Right lobe of liver (tissue), 6 donors: ENCODE data around the gene HOXD3. TPM values are rescaled to one million over a fixed set of nuclear protein-coding genes. Genes with fewer than 3 reads are reported as not detected.

Experiments
- ATAC-seq, 4 donors: fragments of 200-7000 bp; cut with Tn5 transposase; one replicate each; pipeline ENCODE4 v1.9.1; 2020; ENCODE audit warnings: mild to moderate bottlenecking in 4 of 4, moderate library complexity in 4 of 4
- DNase-seq, 3 donors: peaks; one replicate each; pipeline ENCODE4 v3.0.0-alpha.2; 2020
- H3K27ac ChIP-seq, 3 donors: fragments of 200-600 bp; one replicate each; pipeline ENCODE4 v1.8.0; 2022
- H3K27me3 ChIP-seq, 2 donors: fragments of 200-600 bp; one replicate each; pipeline ENCODE4 v1.8.0; 2022
- H3K36me3 ChIP-seq, 4 donors: fragments of 200-600 bp; sonication (generic) in 1 of 4; one replicate each; pipeline versions ENCODE4 v1.5.1 to v1.8.0; 2017 to 2022; ENCODE audit warnings: control low read depth in 1 of 4
- H3K4me1 ChIP-seq, 4 donors: fragments of 200-600 bp; sonication (generic) in 1 of 4; one replicate each; pipeline versions ENCODE4 v1.5.1 to v1.8.0; 2017 to 2022; ENCODE audit warnings: control low read depth in 1 of 4
- H3K4me3 ChIP-seq, 3 donors: fragments of 200-600 bp; one replicate each; pipeline ENCODE4 v1.8.0; 2022
- H3K9me3 ChIP-seq, 4 donors: fragments of 200-600 bp; sonication (generic) in 1 of 4; one replicate each; pipeline versions ENCODE4 v1.5.1 to v1.8.0; 2017 to 2022; ENCODE audit warnings: control low read depth in 1 of 4
- POLR2A ChIP-seq: fragments of 450-650 bp; IDR thresholded peaks from one replicate; pipeline ENCODE4 v1.6.1; 2017; ENCODE audit warnings: antibody characterized with exemption, mild to moderate bottlenecking
- WGBS: methylation state at CpG from one replicate; pipeline ENCODE4 v1.1.6; 2018; ENCODE audit warnings: low coverage, low lambda C conversion rate; ENCODE audit not compliant: insufficient coverage; ENCODE audit errors: missing lambda C conversion rate; 5-methylcytosine and 5-hydroxymethylcytosine counted together
- intact Hi-C, 2 donors: fragments of 100-400 bp; cut with DNase I; formaldehyde crosslinking; loops; one replicate each; pipeline versions ENCODE4 v1.11.2 to v1.14.1; 2022
- total RNA-seq, 6 experiments: library from RNA; depleted of rRNA in 2 of 6; stranded (reverse); fragments of >200 nt in 2 of 6; fragmentation: NEBNext Ultra II Directional in 3 of 6; extraction: Animal tissue kit (Norgen Biotek cat#: 25700) in 3 of 6; gene quantifications; one replicate each; pipeline versions ENCODE4 v1.1.0 to v1.2.4, GENCODE V29; 2016 to 2023
- TF ChIP-seq, protein P1 (sequence below), 4 donors: fragments of 200-600 bp in 3 of 4; fragments of 450-650 bp in 1 of 4; IDR thresholded peaks; one replicate each; pipeline versions ENCODE4 v1.5.1 to v1.8.0; 2016 to 2022; ENCODE audit warnings: antibody characterized with exemption in 4 of 4, mild to moderate bottlenecking in 2 of 4
- donor health status: DM: no; HTN: yes; CAD: no.
- donor health status: DM: no; HTN: no; CAD: no.
- donor health status: DM: no; HTN: no; CAD: no.
- donor health status: DM: no; HTN: yes; CAD: no.
- donor health status: DM: no; HTN: yes; CAD: no.

HOXD3 gene
- total RNA-seq, 6 experiments from 2014 or later: not detected

- DNase-seq (no peak), ATAC-seq (no peak)
- Histone ChIP-seq H3K9me3 (no peaks in the 10 kb centered on the region), H3K4me1 (no peaks in the 10 kb centered on the region), H3K27ac (no peak overlapping the region), H3K27me3 (peaks cover 0 to 48% of the 10 kb centered on the region in 2 donors), H3K36me3 (no peaks in the 10 kb centered on the region), H3K4me3 (no peak overlapping the region)
- intact Hi-C loops: loop anchor here (10.0 kb wide), 3 partner anchors 308 to 488 kb away; no protein-coding TSS in a partner anchor
- no peak for TF ChIP-seq POLR2A
- TF ChIP-seq, protein P1, sequence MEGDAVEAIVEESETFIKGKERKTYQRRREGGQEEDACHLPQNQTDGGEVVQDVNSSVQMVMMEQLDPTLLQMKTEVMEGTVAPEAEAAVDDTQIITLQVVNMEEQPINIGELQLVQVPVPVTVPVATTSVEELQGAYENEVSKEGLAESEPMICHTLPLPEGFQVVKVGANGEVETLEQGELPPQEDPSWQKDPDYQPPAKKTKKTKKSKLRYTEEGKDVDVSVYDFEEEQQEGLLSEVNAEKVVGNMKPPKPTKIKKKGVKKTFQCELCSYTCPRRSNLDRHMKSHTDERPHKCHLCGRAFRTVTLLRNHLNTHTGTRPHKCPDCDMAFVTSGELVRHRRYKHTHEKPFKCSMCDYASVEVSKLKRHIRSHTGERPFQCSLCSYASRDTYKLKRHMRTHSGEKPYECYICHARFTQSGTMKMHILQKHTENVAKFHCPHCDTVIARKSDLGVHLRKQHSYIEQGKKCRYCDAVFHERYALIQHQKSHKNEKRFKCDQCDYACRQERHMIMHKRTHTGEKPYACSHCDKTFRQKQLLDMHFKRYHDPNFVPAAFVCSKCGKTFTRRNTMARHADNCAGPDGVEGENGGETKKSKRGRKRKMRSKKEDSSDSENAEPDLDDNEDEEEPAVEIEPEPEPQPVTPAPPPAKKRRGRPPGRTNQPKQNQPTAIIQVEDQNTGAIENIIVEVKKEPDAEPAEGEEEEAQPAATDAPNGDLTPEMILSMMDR (IDR thresholded peaks at IDR 0.05): no peak
Observed at GRCh38 chr2:176146645-176147044, 10.5 kb upstream of the HOXD3 start.

DNA sequence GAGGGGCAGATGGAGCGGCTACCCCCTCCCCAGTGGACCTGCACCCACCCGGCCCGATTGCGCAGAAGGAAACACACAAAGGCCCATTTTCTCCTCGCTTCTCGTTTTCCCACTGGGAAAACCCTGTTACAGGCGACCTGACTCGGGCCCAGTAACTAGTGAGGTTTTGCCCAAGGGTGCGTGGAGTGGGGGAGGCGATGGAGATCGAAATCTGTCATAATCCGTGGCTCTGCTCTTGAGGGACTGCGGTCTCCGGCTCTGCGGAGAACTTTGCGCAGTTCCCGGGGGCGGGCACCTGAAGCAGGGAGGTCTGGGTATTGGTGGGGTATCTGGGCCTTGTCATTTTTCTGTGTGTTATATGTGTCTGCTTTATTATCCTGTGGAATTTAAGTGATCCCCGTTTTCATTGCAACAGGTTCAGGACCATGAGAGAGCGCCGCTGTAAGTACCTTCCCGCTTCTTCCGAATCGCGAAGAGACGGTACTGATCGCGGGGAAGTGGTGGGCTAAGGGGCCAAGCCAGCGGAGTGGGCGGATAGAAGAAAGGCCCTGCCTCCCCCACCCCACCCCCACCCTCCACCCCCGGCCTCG, 9.8 kb upstream of the HOXD3 start:
- no peak overlapping the region for H3K27ac ChIP-seq
- H3K4me1 ChIP-seq: no peaks in the 10 kb centered on the region
- WGBS: 10% methylated on average over 8 of the region's 32 CpGs
- H3K9me3 ChIP-seq: no peaks in the 10 kb centered on the region
- H3K27me3 ChIP-seq: peaks cover 0 to 51% of the 10 kb centered on the region in 2 donors
- no peak for DNase-seq
- no peaks in the 10 kb centered on the region for H3K36me3 ChIP-seq
- TF ChIP-seq, protein P1 (IDR thresholded peaks at IDR 0.05): no peak
- TF ChIP-seq POLR2A: no peak
- intact Hi-C loops: loop anchor here (10.0 kb wide), 3 partner anchors 307 to 487 kb away; no protein-coding TSS in a partner anchor
- ATAC-seq: no peak
- H3K4me3 ChIP-seq: no peak overlapping the region

GRCh38 chr2:176147800-176148496, 9.2 kb upstream of the HOXD3 start:
- 5% methylated on average over 19 of the region's 31 CpGs for WGBS
- H3K27me3 ChIP-seq: peaks cover 0 to 57% of the 10 kb centered on the region in 2 donors

GRCh38 chr2:176148751-176149421, 8.2 kb upstream of the HOXD3 start:
- WGBS: 18% methylated on average over 9 of the region's 11 CpGs
- Histone ChIP-seq H3K36me3 (no peaks in the 10 kb centered on the region), H3K4me1 (no peaks in the 10 kb centered on the region), H3K9me3 (no peaks in the 10 kb centered on the region), H3K4me3 (no peak overlapping the region), H3K27ac (no peak overlapping the region), H3K27me3 (peaks cover 0 to 67% of the 10 kb centered on the region in 2 donors)
- intact Hi-C loops: loop anchor here (10.0 kb wide), 3 partner anchors 306 to 486 kb away; no protein-coding TSS in a partner anchor
- DNase-seq: no peak
- TF ChIP-seq, protein P1 (IDR thresholded peaks at IDR 0.05): no peak
- no peak for TF ChIP-seq POLR2A
- ATAC-seq: no peak

More at GRCh38 chr2:176147800-176148496, 9.2 kb upstream of the HOXD3 start:
- TF ChIP-seq POLR2A: no peak
- TF ChIP-seq, protein P1 (IDR thresholded peaks at IDR 0.05): no peak
- no peak for ATAC-seq
- Histone ChIP-seq H3K4me1 (no peaks in the 10 kb centered on the region), H3K36me3 (no peaks in the 10 kb centered on the region), H3K27ac (no peak overlapping the region), H3K9me3 (no peaks in the 10 kb centered on the region), H3K4me3 (no peak overlapping the region)
- no peak for DNase-seq
- intact Hi-C loops: loop anchor here (10.0 kb wide), 3 partner anchors 307 to 487 kb away; no protein-coding TSS in a partner anchor
